Thymus (tissue), 11 donors: Measurements from ENCODE around the gene GAB2. TPM values are rescaled to one million over a fixed set of nuclear protein-coding genes. Genes with fewer than 3 reads are reported as not detected.

Experiments
- DNase-seq, 9 donors: peaks; one replicate each; pipeline ENCODE4 v3.0.0-alpha.2; 2013; ENCODE audit warnings: low spot score in 9 of 9, low read depth in 6 of 9, missing footprints in 1 of 9
- H3K27ac ChIP-seq, 2 donors: one replicate each; pipeline ENCODE4 v1.5.1; 2013; ENCODE audit warnings: control low read depth in 1 of 2, low read depth in 1 of 2, low read length in 1 of 2, mild to moderate bottlenecking in 1 of 2, moderate library complexity in 1 of 2
- H3K27me3 ChIP-seq, 2 donors: one replicate each; pipeline ENCODE4 v1.5.1; 2013; ENCODE audit warnings: low read length in 1 of 2; ENCODE audit not compliant: control insufficient read depth in 2 of 2, insufficient read depth in 1 of 2
- H3K36me3 ChIP-seq, 2 donors: one replicate each; pipeline ENCODE4 v1.5.1; 2013; ENCODE audit warnings: low read length in 1 of 2, mild to moderate bottlenecking in 1 of 2, moderate library complexity in 1 of 2; ENCODE audit not compliant: control insufficient read depth in 2 of 2, insufficient read depth in 2 of 2
- H3K4me1 ChIP-seq, 2 donors: one replicate each; pipeline ENCODE4 v1.5.1; 2013; ENCODE audit warnings: low read length in 2 of 2; ENCODE audit not compliant: control insufficient read depth in 2 of 2, insufficient read depth in 2 of 2
- H3K4me3 ChIP-seq, 2 donors: one replicate each; pipeline ENCODE4 v1.5.1; 2013; ENCODE audit warnings: low read length in 2 of 2, control low read depth in 1 of 2, mild to moderate bottlenecking in 1 of 2
- H3K9me3 ChIP-seq, 2 donors: one replicate each; pipeline ENCODE4 v1.5.1; 2013; ENCODE audit warnings: low read length in 1 of 2, mild to moderate bottlenecking in 1 of 2; ENCODE audit not compliant: control insufficient read depth in 2 of 2, insufficient read depth in 1 of 2
- WGBS: extraction: QIAGEN DNeasy Blood & Tissue Kit; methylation state at CpG from one replicate; pipeline ENCODE4 v1.1.7; 2013; 5-methylcytosine and 5-hydroxymethylcytosine counted together
- polyA plus RNA-seq: library from polyadenylated mRNA; stranded (reverse); fragments of 200-250 nt; gene quantifications from one replicate; pipeline ENCODE4 v1.2.3, GENCODE V29; 2013
- total RNA-seq: library from RNA; stranded (reverse); fragments of 120-200 nt; gene quantifications from one replicate; pipeline ENCODE4 v1.2.4, GENCODE V29; 2013
- donor health status: healthy.

Gene GAB2
- total and polyA plus RNA-seq, 2 donors: 3.7 to 12.6 TPM

DNA sequence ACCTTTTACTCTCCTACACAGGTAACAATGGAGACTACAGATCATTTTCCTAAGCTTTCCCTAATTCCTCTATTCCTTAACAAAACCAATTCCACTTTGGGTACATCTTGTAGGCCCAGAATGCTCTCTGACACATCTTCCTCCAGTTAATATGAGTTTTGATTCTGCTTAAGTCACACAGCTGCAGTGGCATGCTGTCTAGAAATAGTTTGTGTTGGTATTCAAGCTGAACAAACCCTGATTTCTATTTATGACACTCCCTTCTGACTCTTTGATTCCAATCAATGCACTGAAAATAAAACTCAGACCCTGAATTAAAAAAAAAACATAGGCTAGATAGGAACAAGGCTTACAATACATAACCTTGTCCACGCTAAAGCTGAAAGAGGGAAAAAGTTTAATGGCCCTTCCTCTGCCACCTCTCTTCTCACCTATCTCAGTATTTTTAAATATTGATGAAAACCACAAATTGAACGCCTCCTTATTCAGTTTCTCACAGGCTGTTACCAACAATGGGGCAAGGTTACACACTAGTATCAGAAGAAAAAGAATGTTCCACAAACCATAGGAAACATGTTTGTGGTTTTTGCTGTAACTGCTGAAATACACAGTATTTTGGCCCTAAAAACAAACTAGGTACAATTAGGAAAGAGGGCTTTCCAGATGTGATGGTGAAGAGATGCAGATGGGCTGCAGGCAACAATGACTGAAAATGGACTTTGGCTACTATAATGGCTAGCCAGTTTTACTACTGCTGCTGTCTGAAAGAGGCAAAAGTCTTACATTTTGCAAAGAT is 35.7 kb upstream of the GAB2 start:
- DNase-seq: peak in 2 of 9 donors; percentile 26 to 57
- no peaks in the 10 kb centered on the region for H3K9me3 ChIP-seq
- no peaks in the 10 kb centered on the region for H3K27me3 ChIP-seq
- WGBS: 9% methylated on average over 2 of the region's 2 CpGs
- H3K36me3 ChIP-seq: no peaks in the 10 kb centered on the region
- H3K4me3 ChIP-seq: no peak overlapping the region
- H3K27ac ChIP-seq: peak overlapping the region in 1 of 2 donors; percentile 73
- peaks cover 11 to 19% of the 10 kb centered on the region in 2 donors for H3K4me1 ChIP-seq

DNA sequence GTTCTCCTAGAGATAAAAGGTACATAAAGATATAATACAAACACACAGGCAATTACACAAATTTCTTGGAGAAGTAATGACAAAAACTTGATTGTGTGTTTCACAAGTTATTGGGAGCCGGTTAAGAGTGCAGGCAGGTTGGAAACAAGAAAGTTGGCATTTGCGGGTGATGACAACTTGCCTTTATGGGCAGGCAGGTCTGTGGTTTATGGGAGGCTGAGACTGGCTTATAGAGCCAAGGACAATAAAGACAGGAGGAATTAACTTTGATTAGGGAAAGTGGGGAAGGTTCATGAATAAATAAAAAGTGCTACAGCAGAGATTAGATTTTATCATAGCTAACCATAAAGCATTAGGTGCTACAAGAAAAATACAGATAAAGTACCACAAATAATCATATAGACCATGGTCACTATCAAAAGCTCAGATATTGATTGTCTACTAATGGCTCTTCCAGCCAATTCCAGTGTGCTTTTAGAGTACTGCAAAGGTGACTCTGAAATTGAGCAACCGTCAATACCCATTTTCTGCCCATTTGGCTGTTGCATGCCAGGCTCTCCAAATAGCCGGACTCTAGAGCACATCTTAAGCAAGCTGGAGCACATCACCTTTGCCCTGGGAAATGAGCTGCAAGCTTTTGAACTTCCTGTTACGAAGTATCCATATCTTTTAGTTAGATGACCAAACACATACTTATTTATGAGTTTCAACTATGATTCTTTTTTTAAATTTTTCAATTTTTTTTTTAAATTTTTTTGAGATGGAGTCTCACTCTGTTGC is 33.9 kb upstream of the GAB2 start:
- Histone ChIP-seq H3K36me3 (no peaks in the 10 kb centered on the region), H3K4me3 (no peak overlapping the region), H3K27ac (no peak overlapping the region), H3K9me3 (no peaks in the 10 kb centered on the region), H3K4me1 (peaks cover 11 to 16% of the 10 kb centered on the region in 2 donors), H3K27me3 (no peaks in the 10 kb centered on the region)
- no peak for DNase-seq
- WGBS: 97% methylated on average over 5 of the region's 5 CpGs

DNA sequence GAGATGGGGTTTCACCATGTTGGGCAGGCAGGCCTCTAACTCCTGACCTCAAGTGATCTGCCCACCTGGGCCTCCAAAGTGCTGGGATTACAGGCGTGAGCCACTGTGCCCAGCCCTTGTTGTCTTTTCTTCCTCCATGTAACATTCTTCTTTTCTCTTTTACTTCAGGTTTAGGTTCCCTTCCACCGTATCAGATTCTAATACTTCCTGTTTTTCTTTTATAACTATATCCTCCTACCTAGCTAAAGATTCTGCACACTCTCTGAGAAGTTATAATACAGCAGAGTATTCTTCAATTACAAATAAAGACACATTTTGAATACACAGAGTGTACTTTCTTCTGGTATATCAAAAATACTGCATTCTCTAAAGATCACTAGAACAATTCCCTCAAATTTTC is 33.2 kb upstream of the GAB2 start:
- H3K4me1 ChIP-seq: peaks cover 11 to 15% of the 10 kb centered on the region in 2 donors
- no peak for DNase-seq
- no peaks in the 10 kb centered on the region for H3K27me3 ChIP-seq
- H3K9me3 ChIP-seq: no peaks in the 10 kb centered on the region
- H3K36me3 ChIP-seq: no peaks in the 10 kb centered on the region
- H3K27ac ChIP-seq: no peak overlapping the region
- 49% methylated on average over 2 of the region's 2 CpGs for WGBS
- H3K4me3 ChIP-seq: no peak overlapping the region

DNA sequence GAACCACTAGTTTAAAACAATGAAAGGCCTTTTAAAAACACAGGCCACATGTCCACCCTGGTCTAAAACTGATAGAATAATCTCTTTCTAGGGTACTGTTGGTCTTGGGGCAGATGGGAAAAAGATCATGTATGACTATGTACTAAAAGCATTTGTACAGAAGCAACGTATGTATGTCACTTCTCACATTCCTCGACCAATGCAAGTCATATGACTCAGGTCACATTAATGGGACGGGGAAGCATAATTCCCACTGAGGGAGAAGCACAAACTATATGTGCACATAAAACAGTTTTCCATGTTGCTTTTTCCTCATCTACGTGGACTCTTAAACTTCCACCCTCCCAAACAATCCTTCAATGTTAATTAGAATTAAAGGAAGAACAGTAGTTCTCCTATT is 32.2 kb upstream of the GAB2 start:
- Histone ChIP-seq H3K4me1 (peaks cover 11 to 15% of the 10 kb centered on the region in 2 donors), H3K27me3 (no peaks in the 10 kb centered on the region), H3K4me3 (no peak overlapping the region), H3K9me3 (no peaks in the 10 kb centered on the region), H3K36me3 (no peaks in the 10 kb centered on the region), H3K27ac (no peak overlapping the region)
- WGBS: 99% methylated on average over 4 of the region's 4 CpGs
- no peak for DNase-seq

DNA sequence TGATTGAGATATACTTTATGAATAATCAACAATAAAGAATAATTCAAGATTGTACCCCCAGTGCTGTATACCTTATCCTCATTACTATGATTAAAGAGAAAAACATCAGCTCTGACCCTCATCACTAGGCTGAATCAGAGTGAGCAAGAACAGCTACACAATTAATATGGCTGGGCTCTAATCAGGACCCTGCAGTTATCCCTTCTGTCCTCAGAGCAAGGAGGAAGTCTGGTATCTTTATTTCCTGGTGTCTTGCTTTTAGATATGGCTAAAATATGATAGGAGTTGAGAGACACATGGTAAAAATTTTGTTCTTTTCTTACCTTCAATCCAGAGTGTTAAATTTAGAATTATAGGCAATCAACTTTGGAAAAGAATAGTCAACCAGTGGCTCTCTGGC is 28.6 kb upstream of the GAB2 start:
- no peak overlapping the region for H3K27ac ChIP-seq
- H3K9me3 ChIP-seq: no peaks in the 10 kb centered on the region
- peaks cover 3 to 6% of the 10 kb centered on the region in 2 donors for H3K36me3 ChIP-seq
- H3K4me1 ChIP-seq: no peaks in the 10 kb centered on the region
- no peaks in the 10 kb centered on the region for H3K27me3 ChIP-seq
- no peak overlapping the region for H3K4me3 ChIP-seq
- no peak for DNase-seq

DNA sequence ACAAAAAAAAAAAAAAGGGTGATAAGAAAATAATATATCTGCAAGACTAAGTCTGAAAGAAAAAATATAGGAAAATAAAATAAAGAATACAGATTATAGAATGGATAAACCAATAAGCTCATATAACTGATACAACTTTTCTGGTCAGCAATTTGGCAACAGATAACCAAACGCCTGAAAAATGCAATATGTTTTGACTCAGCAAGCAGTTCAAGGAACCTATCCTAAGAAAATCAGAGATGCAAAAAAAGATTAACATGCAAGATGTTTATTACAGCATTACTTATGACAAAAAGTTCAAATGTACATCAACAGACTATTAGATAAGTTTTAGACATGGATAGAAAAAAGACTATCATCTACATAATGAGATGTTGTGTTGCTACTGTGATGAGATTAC is 27.1 kb upstream of the GAB2 start:
- DNase-seq: no peak
- Histone ChIP-seq H3K4me3 (no peak overlapping the region), H3K27me3 (no peaks in the 10 kb centered on the region), H3K4me1 (no peaks in the 10 kb centered on the region), H3K36me3 (peaks cover 3 to 6% of the 10 kb centered on the region in 2 donors), H3K27ac (no peak overlapping the region), H3K9me3 (no peaks in the 10 kb centered on the region)
- 97% methylated on average over 1 of the region's 1 CpG for WGBS

DNA sequence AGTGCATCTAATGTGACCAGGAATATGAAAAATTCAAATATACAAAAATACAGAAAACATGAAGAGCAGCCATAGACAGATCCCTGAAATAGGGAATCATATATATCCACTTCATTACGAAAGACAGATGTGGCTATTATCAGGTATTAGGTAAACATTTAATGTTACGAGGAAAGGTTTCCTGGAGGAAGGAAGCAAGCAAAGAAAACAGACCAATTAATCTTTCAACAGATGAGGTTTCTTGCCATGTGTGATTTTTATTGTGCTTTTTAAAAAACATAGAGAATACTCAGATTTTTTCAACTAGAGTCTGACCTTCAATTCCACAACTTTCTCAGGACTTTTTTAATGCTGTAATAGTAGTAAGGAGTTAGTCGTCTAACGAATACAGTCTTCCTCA is 24.3 kb upstream of the GAB2 start:
- no peaks in the 10 kb centered on the region for H3K27me3 ChIP-seq
- H3K27ac ChIP-seq: no peak overlapping the region
- H3K4me3 ChIP-seq: no peak overlapping the region
- H3K9me3 ChIP-seq: no peaks in the 10 kb centered on the region
- no peaks in the 10 kb centered on the region for H3K4me1 ChIP-seq
- 97% methylated on average over 4 of the region's 4 CpGs for WGBS
- H3K36me3 ChIP-seq: peaks cover 3 to 6% of the 10 kb centered on the region in 2 donors
- no peak for DNase-seq

DNA sequence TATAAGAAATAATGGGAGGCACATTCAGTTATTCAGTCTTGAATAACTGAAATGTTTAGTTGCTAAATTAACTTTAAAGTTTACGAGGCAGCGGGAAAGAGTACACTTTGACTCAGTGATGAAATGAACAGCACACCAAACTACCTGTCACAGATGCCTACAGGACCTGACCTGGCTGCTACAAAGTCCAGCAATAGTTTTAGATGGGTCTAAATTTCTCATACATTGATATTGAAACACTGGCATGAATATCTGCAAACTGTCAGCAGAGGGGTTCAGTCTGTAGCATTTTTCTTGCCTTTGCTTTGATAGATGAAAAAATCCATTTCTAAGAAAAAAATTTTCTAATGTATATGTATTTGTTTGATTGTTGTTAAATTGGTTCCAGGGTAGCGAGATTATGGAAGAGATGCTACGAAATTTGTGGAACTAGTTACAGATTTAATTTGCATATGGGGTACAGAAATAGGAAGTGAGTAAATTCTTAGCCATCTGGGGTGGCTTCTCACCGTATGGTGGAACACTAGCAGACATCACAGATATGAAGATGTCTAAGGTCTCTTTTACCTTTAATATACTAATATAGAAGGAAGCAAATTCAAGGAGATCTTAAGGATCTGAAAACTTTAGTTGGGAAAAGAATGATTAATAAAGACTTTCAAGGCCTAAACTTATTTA is 20.8 kb upstream of the GAB2 start:
- H3K9me3 ChIP-seq: no peaks in the 10 kb centered on the region
- H3K36me3 ChIP-seq: peaks cover 2 to 5% of the 10 kb centered on the region in 2 donors
- no peak overlapping the region for H3K27ac ChIP-seq
- 72% methylated on average over 5 of the region's 5 CpGs for WGBS
- no peak overlapping the region for H3K4me3 ChIP-seq
- no peaks in the 10 kb centered on the region for H3K4me1 ChIP-seq
- H3K27me3 ChIP-seq: no peaks in the 10 kb centered on the region
- no peak for DNase-seq

DNA sequence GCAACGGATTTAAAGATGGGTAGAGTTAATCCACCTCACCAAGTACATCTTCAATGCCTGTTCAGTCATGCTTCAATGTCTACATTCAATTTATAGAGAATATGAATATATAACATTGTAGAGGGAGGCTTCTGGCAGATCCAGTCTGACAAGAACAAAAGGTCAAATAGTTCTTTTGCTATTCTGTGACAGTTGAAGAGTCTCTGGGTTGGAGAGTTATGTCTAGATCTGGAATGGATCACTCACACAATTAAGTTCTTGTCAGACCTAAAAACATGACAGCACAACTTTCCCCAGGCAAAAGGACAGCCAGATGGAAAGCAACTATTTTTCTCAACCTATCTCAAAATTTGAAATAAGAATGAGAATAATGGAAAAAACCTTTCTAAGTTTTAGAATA is 15.3 kb upstream of the GAB2 start:
- 96% methylated on average over 1 of the region's 1 CpG for WGBS
- DNase-seq: no peak
- H3K27me3 ChIP-seq: no peaks in the 10 kb centered on the region
- H3K27ac ChIP-seq: no peak overlapping the region
- H3K4me1 ChIP-seq: peaks cover 17 to 25% of the 10 kb centered on the region in 2 donors
- no peaks in the 10 kb centered on the region for H3K36me3 ChIP-seq
- no peaks in the 10 kb centered on the region for H3K9me3 ChIP-seq
- H3K4me3 ChIP-seq: no peak overlapping the region
